HG02623 (cell line): Measurements from ENCODE around the gene RAMACL.

ENCODE experiments used
- ATAC-seq: cut with Tn5 transposase; IDR thresholded peaks from one replicate; pipeline ENCODE4 v1.9.1; 2021; ENCODE audit warnings: moderate library complexity; ENCODE audit not compliant: unreplicated experiment

The RAMACL gene

GRCh38 chr6:166618866-166619761, 32.6 kb upstream of the RAMACL start:
- no peak for ATAC-seq

GRCh38 chr6:166618251-166618650, 31.8 kb upstream of the RAMACL start:
- no peak for ATAC-seq

DNA sequence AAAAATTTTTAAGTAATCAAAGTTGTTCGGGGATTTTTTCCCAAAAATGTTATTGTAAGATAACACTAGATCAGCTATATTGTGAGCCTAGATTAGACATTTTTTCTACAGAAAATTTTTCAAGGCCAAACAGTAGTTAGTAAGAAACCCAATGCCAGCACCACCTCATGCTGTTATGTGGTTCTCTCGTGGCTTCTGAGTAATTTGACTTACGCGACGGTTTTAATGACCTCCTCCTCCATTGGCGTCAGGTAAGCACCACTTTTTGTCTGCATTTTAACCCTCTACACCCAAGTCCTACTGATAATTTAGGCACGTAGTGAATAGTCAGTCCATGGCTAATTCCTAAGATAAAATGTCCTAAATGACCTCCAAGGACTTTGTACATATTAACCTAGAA, 30.9 kb upstream of the RAMACL start:
- ATAC-seq: no peak

- ATAC-seq: no peak
These were observed 30.1 kb upstream of the RAMACL start for GRCh38 chr6:166616261-166617238.

DNA sequence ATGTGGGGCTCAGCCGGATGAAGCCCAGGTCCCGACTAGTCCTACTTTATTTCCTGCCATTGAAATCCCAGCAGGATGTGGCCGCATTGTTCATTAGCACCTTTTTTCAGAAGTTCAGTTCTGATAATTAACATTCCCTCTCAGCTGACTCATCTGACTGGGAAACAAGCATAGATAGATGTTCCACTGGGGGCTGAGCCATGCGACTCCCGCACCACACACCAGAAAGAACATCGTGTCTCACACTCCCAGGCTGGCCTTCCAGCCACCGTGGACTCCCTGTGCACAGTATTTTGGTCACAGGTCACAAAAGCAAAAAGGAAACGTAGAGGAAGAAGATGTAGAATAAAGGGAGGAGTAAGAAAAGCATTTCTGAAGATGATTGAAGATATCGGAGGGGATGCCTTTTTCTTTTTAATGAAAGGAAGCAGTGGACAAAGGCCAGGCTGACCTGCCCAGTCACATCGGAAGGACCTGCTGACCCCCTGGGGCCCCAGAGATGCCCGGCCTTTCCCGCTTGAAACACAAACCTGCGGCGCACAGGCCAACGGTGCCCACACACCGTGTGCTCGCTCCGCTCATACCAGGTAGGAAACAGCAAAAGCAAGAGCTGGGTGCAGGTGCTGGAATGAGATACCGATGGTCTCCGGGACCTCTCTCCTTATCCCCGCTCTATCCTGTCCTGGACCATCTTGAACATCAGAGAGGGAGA, 28.7 kb upstream of the RAMACL start:
- no peak for ATAC-seq

- no peak for ATAC-seq
These were observed 28.1 kb upstream of the RAMACL start for GRCh38 chr6:166614589-166614988.

DNA sequence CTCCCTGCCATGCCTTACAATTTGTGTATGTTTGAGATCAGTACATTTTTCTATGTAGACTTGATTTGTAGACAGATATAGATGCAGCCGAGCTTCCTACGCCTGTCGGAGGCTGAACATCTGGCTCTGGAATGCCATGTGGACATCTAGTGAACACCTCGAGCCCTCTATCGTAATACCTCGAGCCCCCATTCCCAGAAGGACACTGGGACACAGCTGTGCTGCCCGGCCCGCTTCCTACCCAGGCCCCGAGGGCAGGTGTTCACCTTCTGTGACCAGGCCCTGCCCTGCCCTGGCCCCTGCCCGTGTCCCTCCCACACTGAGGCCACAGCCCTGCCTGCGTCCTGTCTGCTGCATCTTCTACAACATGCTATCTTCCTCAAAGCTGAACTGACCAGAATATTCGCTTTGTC, 27.7 kb upstream of the RAMACL start:
- no peak for ATAC-seq

DNA sequence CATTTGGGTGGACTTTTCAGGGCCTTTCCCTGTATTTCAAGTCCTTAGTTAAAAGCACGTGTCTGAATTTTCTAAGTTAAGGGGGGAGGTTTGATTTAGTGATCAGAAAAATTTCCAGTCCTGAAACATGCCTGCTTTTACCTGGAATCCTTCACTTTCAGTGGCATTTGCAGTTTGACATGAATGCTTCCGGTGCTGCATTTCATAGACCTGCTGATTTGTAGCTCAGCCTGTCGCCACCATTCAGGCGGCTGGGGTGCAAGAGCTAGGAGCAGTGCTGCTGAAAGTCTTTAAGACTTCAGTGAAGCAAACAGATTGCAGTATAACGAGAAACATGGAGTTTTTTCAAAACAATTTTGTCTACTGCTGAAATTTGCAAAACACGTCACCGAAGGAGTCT, 26.5 kb upstream of the RAMACL start:
- no peak for ATAC-seq

- no peak for ATAC-seq
These were observed 26.0 kb upstream of the RAMACL start for GRCh38 chr6:166612471-166612881.

- no peak for ATAC-seq
These were observed 25.2 kb upstream of the RAMACL start for GRCh38 chr6:166611631-166612030.

DNA sequence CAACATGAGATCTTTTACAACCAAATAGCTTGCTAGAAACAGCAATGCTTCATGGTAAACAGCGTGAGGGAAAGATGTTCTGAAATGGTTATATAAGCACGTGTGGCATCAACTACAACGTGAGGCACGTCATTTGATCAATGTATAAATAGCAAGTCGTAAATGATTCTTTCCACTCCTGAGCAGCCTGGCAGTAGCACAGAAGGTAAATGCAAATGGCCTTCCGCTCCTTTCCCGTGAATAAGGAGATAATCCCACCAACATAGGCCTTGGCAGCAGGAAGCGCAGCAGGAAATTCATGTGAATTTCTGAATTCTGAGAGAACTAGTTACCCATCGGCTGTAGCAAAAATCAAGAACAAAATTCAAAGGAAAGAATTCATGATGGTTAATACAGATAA, 23.6 kb upstream of the RAMACL start:
- ATAC-seq: no peak

GRCh38 chr6:166608774-166609173, 22.3 kb upstream of the RAMACL start:
- ATAC-seq: no peak

GRCh38 chr6:166605752-166606151, 19.3 kb upstream of the RAMACL start:
- no peak for ATAC-seq

DNA sequence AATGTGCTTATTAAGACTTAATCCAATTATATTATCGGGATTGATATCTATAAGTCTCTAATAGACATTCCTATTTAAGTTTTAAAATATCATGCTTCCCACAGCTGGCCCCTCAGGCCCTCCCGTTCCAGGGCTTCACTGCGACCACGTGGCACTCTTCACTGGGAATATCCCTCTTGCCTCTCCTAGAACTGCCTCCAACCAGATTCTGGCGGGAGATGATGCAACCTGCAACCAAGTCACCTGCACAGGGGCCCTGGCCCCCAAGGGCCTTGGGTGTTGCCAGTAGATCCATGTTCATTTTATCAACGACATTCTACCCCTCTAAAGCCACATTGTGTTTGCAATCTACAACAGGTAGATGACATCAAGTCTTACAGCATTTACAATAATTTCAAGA, 18.4 kb upstream of the RAMACL start:
- ATAC-seq: no peak

- no peak for ATAC-seq
These were observed 17.9 kb upstream of the RAMACL start for GRCh38 chr6:166604328-166604727.

GRCh38 chr6:166603043-166603690, 16.7 kb upstream of the RAMACL start:
- ATAC-seq: no peak

DNA sequence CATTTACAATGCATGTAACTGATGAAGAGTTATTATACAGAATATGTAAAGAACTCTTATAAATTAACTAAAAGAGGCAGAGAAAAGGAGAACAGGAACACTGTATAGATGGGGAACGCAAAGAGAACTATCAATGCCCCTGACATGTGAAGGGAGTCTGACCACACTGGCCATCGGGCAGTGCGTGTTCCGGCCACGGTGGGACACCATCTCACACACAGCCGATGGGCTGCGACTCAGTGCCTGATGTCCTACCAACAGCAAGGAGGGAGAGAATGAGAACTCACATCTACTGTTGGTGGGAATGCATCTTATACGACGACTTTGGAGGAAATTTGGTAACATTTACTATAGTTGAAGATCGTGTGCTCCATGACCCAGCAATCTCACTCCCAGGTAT, 15.5 kb upstream of the RAMACL start:
- ATAC-seq: no peak

DNA sequence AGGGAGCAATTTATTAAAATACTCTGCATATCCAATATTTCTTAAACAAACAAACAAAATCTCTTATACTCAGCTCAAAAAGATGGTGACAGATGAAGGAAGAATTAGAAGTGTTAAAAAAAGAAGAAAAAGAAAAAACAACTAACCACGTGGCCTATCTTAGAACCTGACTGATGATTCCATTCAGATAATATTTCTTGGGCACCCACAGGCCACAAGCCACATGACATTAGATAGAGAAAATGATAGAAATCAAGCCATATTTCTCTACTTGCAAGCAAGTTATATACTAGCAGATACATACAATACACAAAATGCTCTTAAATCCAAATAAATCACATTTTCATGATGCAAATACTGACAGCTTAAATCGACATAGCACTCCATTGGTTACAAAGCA, 14.5 kb upstream of the RAMACL start:
- ATAC-seq: no peak

DNA sequence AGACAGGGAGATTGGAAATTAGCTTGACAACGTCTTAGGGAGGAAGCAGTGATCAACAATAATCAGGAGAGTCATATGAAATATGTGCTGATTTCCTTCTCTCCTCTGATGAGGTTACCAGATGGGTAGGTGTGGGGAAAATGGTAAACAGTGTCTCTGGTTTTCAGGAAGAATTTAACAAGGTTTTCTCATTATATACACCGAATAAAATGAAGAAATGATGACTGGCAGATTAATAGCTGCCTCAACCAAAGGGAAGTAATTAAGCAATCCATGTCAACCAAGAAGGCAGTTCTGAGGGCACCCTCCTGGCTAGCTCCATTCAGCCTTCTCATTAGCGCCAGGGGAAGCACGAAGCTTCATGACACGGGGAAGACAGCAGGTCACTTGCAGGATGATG, 12.7 kb upstream of the RAMACL start:
- no peak for ATAC-seq

DNA sequence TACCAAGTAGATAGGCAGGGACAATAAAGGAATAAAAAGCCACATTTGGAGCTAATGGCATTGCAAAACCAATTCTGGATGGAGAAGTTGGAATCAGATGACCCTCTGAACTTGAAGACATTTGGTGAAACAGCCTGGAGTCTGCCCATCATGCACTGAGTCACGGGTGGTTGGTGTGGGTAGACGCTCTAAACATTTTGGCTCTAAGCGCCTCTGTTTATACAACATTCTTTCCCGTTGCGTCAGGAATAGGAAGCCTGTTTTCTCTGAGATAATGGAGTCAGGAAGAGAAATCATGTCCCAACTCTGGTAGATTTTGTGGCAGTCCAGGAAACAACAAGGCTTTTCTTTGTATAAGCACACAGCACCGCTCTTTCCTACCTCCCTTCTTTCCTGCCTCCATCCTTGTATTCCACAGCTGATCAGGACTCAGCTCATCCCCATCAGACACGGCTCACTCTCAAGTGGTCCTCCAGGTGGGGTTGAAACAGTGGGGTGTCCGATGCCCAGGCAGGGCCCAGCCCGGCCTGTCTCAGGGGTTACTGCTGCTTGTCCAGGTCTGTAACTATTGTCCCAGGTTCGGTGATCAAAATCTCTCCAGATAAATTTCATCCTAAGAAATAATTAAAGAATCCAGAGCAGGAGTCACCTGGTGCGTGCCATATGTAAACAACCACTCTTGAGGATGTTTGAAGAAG, 12.1 kb upstream of the RAMACL start:
- ATAC-seq: no peak
